GM13977 (cell line): Measurements from ENCODE around the gene GRWD1.

Source experiments
- DNase-seq: peaks from one replicate; pipeline ENCODE4 v3.0.0; 2012; ENCODE audit warnings: low spot score
- CTCF ChIP-seq: IDR thresholded peaks from 2 replicates; pipeline ENCODE4 v1.5.1; 2012; ENCODE audit warnings: mild to moderate bottlenecking, control low read depth; ENCODE audit not compliant: insufficient read depth; ENCODE audit errors: extremely low read depth, missing control alignments
- in situ Hi-C: fragments of 300-500 bp; cut with MboI; formaldehyde crosslinking; loops from one replicate; pipeline ENCODE4 v1.12.0; 2022; ENCODE audit warnings: low sequenced_read_pairs, low pct_unique_long_range_greater_than_20kb, mixed read lengths, inconsistent platforms; ENCODE audit not compliant: unreplicated experiment

The GRWD1 gene

GRCh38 chr19:48477067-48477685, 31.4 kb downstream of the GRWD1 start:
- DNase-seq, result no peak
- in situ Hi-C loops, result no loop called here
- no peak for TF ChIP-seq CTCF

GRCh38 chr19:48477698-48478338, 32.0 kb downstream of the GRWD1 start:
- no peak for DNase-seq
- in situ Hi-C loops, result no loop called here
- TF ChIP-seq CTCF, result no peak

GRCh38 chr19:48478339-48479256, 32.8 kb downstream of the GRWD1 start:
- in situ Hi-C loops, result no loop called here
- no peak for TF ChIP-seq CTCF
- no peak for DNase-seq

GRCh38 chr19:48479686-48480085, 33.9 kb downstream of the GRWD1 start:
- in situ Hi-C loops, result no loop called here
- DNase-seq, result no peak
- TF ChIP-seq CTCF, result no peak

GRCh38 chr19:48480183-48480557, 34.4 kb downstream of the GRWD1 start:
- no peak for DNase-seq
- in situ Hi-C loops, result no loop called here

More at GRCh38 chr19:48480183-48480557, 34.4 kb downstream of the GRWD1 start:
- TF ChIP-seq CTCF, result no peak
